RKO (cell line): ENCODE results near the gene PRLH.

Experiments used
- DNase-seq: peaks from one replicate; pipeline ENCODE4 v3.0.0-alpha.2; 2016; ENCODE audit warnings: low spot score

The PRLH gene

DNA sequence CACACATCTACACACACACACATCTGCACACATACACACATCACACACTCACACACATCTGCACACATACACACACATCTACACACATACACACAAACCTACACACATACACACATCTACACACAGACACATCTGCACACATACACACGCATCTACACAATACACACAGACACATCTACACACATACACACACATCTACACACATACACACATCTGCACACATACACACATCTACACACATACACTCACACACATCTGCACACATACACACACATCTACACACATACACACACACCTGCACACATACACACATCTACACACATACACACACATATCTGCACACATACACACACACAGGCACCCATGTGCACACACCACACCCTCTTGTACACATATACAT is 400 bp upstream of the PRLH start:
- DNase-seq = no peak

DNA sequence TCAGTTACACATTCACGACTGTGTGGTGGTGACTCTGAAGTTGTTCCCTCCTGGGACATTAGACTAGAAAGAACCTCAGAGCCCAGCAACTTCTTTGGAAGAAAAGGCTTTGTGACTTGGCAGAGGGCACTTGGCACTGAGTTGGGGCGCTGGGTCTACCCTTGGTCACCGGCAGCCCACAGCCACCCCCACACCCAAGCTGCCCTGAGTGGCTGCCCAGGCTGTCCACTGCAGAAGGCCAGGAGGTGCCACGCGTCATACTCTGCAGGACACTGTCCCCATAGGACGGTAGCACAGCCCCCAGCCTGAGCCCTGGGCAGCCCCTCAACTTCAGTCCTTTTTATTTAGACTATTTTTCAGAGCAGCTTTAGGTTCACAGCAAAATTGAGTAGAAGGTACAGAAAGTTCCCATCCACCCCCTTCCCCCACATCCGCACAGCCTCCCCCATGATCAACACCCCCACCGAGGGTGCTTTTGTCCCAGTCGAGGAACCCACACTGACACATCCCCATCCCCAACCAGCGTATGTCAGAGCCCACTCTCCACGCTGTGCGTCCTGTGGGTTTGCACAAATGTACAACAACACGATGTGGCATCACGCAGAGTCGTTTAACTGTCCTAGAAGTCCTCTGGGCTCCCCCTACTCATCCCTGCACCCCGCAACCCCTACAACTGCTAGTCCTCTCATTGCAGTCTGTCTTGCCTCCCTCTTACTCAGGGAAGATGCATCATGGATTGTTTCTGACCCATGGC is 1.1 kb downstream of the PRLH start:
- no peak for DNase-seq

DNA sequence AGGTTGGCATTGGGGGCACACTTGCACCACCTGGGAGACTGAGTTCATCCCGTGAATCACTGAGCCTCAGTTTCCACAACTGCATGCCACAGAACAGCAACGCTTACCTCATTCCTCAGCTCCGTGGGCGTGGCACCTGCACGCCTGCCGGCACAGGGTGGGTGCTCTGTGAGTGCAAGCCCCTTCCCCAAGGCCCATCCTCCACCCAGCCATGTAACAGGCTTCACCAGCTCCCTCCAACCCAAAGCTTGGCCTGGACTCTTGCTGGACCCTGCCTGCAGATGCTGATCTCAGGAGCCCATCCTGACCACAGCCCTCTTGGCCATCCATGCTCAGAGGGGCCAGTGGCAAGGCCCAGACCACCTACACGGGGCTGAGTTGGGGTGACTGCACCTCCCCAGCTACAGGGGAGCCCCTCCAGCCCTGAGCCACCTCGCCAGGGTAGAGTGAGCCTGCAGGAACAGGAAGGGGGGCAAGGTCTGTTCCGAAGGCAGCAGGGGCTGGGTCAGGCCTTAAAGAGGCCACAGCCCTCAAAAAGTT is 1.8 kb downstream of the PRLH start:
- DNase-seq = no peak

DNA sequence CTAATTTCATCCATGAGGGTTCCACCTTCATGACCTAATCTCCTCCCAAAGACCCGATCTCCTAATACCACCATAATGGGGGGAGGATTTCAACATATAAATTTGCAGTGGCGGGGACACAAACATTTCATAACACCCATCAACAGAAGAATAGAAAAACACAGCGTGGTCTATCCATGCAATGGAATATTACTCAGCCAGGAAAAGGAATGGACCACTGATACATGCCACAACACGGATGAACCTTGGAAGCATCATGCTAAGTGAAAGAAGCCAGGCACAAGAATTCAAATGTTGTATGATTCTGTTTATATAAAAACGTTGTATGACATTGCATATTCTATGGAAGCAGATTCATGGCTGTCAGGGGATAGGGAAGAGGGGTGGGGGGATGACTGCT is 2.7 kb downstream of the PRLH start:
- DNase-seq = no peak

DNA sequence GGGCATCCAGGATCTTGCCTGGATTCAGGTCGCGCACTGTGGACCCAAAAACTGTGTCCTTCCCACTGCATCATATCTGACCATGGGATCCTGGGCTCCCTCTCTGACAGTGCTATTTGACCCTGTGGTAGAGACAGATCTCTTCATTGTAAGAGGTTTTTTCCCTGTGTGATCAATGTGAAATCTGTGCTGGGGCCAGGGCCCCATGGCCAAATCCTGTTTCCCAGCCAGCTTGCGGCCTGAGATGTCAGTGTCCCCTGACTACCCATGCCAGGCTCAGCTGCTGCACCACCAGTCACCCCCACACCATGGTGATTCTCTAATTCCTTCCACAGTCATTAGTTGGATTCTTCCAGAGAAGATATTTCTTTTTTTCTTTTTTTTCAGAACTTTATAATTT is 3.5 kb downstream of the PRLH start:
- DNase-seq = no peak

DNA sequence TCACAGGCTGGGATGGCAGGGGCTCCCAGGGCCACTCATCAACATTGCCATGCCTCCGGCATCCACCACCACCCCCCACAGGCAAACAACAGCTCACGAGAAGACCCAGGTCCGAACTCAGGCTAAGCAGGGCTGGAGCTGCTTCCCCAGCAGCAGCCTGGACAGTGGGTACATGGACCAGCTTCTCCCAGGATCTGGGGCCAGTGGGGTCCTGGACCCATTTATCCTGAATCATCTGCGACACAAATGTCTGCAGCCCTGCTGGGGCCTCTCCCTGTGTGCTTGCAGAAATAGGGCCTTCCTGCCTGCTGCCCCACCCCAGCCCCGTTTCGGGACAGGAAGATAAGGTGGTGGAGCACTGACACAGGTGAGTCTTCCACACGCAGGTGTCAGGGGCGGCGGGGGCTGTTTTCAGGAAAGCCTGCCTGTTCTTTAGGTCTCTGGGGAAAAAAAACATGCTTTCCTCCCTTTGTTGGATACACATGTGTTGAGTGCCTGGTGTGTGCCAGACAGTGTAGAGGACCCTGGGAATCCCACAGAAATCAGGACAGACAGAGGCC is 4.5 kb downstream of the PRLH start:
- DNase-seq = no peak

DNA sequence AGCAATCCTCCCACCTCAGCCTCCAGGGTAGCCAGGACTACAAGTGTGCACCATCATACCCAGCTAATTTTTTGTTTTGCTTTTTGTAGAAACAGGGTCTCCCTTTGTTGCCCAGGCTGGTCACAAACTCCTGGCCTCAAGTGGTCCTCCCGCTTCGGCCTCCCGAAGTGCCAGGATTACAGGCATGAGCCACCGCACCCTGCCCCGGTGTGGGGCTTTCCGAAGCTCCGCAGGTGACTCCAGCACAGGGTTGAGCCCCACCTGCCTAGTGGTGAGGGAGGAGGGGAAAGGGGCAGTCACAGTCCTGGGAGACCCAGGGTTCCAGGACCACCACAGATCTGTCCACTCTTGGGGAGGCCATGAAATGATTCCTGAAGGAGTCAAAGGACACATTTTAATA is 5.2 kb downstream of the PRLH start:
- DNase-seq = no peak

DNA sequence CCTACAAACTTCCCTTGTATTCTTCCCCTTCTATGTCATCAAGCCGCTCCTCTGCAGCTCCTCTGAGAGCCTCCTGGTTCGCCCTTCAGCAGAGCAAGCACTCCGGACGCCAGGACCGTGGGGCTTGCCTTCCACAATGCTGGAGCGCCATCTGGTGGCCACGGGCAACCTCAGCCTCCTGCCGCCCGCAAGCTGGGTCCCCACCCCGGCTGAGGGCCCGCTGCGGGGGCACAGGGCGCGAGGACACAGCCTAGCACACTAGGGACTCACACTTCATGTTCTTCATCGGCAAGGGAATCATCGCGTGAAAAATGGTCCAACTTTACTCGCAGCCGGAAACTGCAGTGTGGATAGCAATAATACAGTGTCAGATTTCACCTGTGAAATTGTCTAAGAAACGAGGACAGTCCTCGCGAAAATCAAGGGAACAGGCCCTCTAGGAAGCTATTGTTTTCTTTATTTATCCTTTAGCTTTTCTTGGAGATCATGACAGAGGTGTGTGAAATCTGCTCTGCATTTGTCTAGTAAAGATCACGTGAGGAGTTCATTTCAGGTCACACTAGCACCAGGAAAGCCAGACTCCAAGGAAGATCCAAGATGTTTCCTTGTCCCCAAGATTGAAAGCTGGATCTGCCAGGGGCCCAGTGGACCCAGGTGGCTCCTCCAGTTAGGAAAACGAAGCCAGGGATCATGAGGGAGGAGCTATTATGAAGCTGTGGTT is 5.8 kb downstream of the PRLH start:
- DNase-seq = peak; percentile 87

DNA sequence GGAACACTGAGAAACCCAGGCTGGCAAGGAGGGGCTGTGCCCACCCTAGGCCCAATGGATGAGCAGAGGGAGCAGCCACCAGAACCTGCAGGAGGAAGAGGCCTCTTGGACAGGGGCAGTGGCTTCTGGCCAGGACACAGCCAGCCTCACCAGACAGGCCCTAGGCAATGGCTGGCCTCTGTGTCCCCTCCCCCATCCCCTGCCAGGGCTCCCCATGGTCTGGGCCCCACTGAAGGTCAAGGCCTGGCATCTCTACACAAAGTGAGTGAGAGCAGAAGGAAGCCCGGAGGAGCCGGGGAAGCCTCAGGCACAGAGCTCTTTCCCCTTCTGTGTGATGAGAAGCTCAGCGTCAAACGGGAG is 6.3 kb downstream of the PRLH start:
- DNase-seq = no peak

DNA sequence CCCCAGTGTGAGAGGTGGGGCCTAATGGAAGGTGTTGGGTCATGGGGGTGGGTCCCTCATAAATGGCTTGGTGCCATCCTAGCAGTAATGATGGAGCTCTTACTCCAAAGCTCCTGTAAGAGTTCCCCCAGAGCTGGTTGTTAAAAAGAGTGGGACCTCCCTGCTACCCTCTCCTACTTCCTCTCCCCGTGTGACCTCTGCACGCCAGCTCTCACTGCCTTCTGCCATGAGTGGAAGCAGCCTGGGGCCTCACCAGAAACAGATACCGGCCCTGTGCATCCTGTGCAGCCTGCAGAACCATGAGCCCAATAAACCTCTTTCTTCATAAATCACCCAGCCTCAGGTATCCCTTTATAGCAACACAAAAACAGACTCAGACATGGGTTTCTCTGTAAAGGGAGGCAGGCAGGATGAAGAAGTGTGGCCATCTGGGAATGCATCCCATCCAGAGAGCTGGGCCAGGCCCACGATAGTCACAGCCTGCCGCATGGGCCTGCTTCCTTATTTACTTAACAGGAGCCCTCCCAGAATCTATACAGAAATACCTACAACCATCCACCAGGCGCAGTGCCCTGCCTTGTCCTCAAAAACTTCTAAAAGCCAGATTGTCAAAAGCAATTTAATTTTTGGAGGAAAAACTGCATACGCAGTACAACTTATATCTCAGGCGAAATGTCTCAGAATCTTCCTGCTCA is 7.5 kb downstream of the PRLH start:
- DNase-seq = no peak

DNA sequence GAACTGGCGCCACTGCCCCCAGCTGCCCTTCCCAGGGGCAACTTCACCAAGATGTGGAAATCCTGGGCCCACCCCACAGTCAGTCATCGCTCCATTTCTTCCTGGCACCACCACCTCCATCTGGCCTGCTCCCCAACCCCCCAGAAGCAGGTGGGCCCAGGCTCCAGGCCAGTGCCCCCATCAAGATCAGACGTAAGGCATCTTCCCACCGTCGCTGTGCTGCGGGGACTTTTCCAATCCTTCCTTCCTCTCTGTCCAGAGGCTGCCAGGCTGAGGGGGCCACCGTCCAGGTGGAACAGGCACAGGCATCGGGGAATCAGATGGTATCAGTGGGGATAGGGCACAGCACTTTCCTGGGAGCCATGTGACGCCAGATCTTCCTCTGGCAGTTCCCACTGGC is 8.1 kb downstream of the PRLH start:
- DNase-seq = no peak

DNA sequence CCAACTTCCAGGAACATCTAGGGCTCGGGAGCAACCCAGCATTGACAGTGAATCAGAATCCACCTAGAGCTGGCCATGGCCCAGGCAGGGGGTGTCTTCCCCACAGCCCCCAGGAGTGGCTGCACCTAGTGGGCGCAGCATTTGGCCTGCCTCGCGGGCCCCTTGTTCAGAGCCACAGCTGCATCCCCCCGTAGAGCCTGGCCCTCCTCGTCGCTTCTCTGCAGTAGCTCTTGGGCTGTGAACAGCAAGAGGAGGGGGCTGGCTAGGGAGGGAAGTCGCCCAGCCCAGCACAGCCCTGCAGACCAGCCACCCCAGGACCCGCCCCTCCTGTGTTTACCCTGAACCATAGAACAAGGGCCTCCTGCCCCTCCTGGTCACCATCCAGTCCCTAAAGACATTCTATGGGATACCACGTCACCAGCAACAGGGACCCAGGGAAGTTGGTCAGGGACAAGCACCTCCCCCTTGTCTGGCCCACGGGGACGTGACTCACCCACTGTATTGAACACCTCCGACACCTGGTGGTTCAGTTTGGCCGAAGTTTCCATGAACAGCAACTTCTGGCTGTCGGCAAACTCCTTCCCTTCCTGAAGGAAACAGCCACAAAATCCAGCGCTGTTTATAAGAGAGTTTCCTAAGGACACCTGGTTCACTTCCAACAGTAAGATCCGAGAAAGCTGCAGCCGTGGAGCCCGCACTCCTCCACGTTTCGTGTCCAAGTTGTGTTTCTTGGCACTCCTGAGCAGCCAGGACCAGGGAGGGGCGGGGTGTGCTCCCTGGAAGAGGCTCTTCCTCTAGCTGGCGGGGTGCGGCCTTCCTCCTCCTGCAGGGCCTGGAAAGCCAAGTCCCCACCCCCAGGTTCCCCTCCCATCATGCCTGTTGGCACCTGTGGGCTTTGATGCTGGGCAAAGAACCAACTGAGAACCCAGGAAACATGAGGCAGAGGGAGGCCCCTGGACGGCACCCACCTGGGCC is 8.8 kb downstream of the PRLH start:
- no peak for DNase-seq

DNA sequence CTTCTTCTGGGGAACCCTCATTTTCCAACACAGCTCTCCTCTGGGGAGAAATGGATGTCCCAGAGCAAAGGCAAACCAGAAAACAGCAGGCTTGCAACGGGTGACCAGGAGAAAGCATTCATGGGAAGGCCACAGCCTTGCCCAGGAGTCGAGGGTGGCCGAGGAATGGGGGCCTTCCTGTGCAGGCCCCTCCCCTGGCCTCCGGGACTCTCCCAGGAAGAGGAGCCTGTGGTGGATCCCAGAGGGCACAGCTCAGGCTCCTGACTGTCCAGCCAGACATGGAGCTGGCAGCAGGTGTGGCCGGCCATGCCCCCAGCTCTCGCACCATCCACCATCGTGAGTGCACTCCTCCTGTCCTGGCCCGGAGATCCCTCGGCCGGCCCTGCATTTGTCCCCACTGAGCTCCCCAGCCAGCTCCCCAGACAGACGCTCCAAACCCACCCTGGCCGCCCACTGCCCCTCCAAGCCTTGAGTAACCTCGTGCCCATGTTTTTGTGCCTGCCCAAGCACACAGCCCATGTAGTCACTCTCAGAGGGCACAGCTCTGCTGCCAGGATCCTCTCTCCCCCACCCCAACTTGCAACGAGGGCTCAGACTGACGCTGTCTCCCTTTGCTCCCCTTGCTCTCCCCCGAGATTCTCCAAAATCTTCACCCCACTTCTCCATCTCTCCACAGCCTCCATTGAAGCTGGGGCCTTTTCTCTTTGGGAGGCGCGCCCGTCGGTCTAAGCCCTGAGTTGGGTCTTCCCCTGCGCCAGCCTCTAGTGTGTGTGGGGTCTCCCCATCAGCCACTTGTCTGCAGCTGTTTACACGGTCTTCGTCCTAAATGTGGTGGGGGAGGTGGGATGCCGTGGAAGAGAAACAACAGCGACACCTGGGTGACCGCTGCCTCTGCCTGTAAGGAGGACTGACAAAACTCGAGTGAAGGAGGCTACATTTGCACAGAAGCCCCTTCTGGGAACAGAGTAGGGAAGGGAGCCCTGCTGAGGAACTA is 9.8 kb downstream of the PRLH start:
- no peak for DNase-seq

DNA sequence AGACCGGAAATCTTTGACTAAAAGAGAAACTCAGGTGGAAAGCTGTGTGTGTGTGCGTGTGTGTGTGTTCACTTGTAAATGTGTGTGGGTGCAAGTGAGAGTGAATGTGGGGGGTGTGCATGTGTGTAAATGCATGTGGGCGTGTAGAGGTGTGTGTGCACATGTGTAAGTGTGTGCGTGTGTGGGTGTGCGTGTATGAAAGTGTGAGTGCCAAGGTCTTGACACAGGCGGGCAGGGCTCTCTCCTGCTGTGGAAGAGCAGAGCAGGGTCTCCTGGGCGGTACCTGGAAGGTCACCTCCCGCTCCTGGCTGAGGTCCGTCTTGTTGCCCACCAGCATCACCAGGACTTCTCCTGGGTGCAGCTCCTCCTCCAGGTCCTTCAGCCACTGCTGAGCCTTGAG is 10.6 kb downstream of the PRLH start:
- no peak for DNase-seq

DNA sequence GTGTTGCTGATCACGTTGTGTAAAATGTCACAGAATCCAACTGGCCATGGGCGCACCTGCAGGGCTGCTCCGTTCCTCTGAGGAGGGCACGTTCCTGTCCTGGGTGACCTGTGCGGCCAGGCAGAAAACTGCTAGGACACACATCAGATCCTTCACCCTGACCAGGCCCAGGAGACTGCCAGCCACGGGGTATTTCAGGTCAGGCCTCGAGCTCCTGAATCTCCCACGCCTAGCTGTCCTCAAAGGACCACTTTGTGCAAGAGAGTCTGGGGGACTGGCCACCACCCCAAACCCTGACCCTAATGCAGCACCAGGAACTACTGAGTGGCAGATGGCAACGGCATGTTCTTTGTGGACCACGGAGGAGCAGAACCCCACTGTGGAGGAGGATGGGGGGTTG is 11.1 kb downstream of the PRLH start:
- no peak for DNase-seq

DNA sequence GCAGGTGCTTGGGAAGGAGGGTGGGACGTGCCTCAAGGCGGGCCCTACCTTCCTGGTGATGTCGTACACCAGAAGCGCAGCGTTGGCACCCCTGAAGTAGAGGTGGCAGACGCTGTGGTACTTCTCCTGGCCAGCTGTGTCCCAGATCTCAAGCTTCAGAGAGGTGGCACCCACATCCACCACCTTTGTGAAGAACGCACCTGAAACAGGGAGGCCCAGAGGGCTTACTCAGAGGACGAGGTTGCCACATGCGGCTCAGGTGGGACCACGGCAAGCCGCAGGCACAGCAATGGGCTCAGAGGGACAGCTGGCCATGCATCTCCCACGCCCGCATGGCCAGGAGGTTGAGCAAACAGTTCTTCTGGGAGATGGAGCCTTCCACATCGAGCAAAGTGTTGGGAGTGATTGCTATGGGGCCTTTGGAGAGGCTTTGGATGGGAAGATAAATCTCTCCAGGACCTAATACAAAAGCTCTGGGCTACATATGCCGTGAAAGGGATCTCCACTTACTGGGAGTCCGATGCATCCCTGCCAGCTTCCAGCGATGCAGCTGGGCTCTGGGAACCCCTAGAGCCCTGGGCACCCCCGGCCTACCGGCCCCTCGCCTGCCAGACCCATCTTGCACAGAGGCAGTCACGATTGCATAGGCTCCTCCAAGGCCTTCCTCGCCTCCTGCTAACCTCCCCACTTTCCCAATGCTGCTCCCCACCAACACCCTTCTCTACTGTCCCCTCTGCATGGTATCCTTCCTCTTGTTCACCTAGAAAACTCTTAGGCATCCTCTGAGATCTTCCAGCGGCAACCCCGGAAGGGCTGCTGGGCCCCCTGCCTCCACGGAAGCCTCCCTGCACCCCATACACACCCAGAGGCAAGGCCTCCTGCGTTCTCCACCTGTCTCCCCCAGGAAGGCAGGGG is 11.8 kb downstream of the PRLH start:
- DNase-seq = no peak

DNA sequence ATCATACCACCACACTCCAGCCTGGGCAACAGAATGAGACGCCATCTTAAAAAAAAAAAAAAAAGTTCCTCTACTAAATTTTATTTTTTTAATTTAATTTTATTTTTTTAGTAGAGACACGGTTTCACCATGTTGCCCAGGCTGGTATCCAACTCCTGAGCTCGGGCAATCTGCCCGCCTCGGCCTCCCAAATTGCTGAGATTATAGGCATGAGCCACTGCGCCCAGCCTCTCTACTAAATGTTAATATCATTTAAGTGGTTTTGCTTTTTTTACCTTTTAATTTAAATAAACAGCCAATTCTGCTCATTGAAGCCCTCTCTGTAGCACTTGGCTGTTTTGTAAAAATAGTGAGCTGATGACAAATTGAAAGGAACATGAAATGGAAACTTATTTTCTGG is 15.0 kb downstream of the PRLH start:
- DNase-seq = no peak

DNA sequence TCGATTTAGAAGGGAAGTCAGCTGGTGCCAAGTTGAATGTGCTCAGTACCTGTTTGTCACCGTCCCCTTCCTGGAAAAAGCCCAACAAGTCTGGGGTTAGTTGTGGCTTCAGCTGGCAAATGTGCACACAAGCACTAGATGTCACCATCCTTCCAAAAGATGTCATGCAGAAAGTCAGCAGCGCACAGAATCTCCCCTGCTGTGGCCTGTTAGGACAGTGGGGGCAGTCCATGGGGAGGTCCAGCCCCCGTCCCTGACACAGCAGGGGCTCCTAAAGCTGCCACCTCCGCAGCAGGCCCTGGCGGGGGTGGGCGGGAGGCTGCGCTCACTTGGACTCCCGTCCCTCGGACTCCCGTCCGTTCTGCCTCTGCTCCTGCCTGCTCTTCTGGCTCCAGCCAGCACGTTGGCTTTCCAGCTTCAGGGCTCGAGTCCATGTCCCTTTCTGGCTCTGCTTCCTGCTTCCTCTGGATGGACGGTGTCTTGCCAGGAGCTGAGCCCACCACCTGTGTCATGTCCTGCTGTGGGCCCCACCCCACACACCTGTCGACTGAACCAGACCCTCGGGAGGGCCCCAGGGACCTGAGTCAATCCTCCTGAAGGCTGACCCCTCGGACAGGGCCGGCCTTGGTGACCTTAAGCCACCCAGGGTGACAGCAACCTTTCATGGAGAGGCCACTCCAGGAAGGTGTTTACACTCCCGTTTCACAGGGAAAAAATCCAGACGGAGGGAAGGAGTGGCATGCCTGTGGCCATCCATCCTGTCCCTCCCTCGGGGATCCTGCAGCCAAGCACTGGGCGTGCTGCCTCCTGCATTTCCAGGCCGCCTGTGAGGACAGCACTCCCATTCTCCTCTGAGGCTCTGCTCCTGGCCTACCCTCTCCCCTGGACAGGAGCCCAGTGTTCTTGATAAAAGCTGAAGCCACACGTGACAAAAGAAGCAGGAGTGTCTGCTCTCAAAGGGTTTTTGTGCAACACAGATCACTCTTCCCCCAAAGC is 15.7 kb downstream of the PRLH start:
- no peak for DNase-seq
